Stimulated activated memory B cell treated with anti-CD40 and anti-IgM and Interleukin-4, amounts not matched to agents 10 μg/mL and 1 μg/mL and 100 μg/mL, for 72 hours (primary cell): ENCODE measurements around the gene PCDHGA1.
"Not testable (repeated sequence)": the region's sequence is repeated elsewhere in the genome, so short reads cannot be mapped to it uniquely, and the experiment has no call there.

Experiments
- ATAC-seq: fragments of 150-1000 bp; cut with Tn5 transposase; 2 replicates; pipeline ENCODE4 v1.10.0; 2021
- H3K27ac Mint-ChIP-seq: one replicate; pipeline ENCODE4 v1.8.0; 2022; ENCODE audit warnings: mild to moderate bottlenecking, mixed read lengths
- H3K27me3 Mint-ChIP-seq: one replicate; pipeline ENCODE4 v1.8.0; 2022; ENCODE audit warnings: mixed read lengths
- H3K36me3 Mint-ChIP-seq: one replicate; pipeline ENCODE4 v1.8.0; 2022; ENCODE audit warnings: mixed read lengths
- H3K4me1 Mint-ChIP-seq: one replicate; pipeline ENCODE4 v1.8.0; 2022; ENCODE audit warnings: mixed read lengths
- H3K4me3 Mint-ChIP-seq: one replicate; pipeline ENCODE4 v1.8.0; 2022; ENCODE audit warnings: mild to moderate bottlenecking, moderate library complexity, mixed read lengths
- H3K9me3 Mint-ChIP-seq: one replicate; pipeline ENCODE4 v1.8.0; 2022; ENCODE audit warnings: mixed read lengths

Gene PCDHGA1

GRCh38 chr5:141330299-141331080 is at the start of gene PCDHGA1:
PCDHGA1 (plus strand) TSS chr5:141330514.
- peak within 1 kb of the TSS; percentile 16 for H3K4me3 Mint-ChIP-seq
- no peaks in the 10 kb centered on the region for H3K36me3 Mint-ChIP-seq
- peaks cover 11% of the 10 kb centered on the region for H3K9me3 Mint-ChIP-seq
- ATAC-seq, result no peak
- H3K27ac Mint-ChIP-seq, result no peak within 1 kb of the TSS
- peaks cover 9% of the 10 kb centered on the region for H3K4me1 Mint-ChIP-seq
- H3K27me3 Mint-ChIP-seq, result peaks cover 68% of the 10 kb centered on the region

- H3K4me3 Mint-ChIP-seq, result no peak overlapping the region
- ATAC-seq, result no peak
- no peak overlapping the region for H3K27ac Mint-ChIP-seq
- peaks cover 73% of the 10 kb centered on the region for H3K36me3 Mint-ChIP-seq
- no peaks in the 10 kb centered on the region for H3K27me3 Mint-ChIP-seq
- H3K4me1 Mint-ChIP-seq, result peaks cover 5% of the 10 kb centered on the region
- H3K9me3 Mint-ChIP-seq, result peaks cover 35% of the 10 kb centered on the region
These were observed 31.9 kb upstream of the PCDHGA1 start for GRCh38 chr5:141298376-141298775.

GRCh38 chr5:141303756-141304155 is 26.6 kb upstream of the PCDHGA1 start, which contains the start of gene SLC25A2:
SLC25A2 (minus strand) TSS chr5:141304049; CDS start chr5:141303865, 184 bp downstream.
- peaks cover 67% of the 10 kb centered on the region for H3K36me3 Mint-ChIP-seq
- H3K4me3 Mint-ChIP-seq, result no peak within 1 kb of the TSS
- H3K9me3 Mint-ChIP-seq, result peaks cover 26% of the 10 kb centered on the region
- H3K27ac Mint-ChIP-seq, result no peak within 1 kb of the TSS
- no peak for ATAC-seq
- H3K27me3 Mint-ChIP-seq, result no peaks in the 10 kb centered on the region
- H3K4me1 Mint-ChIP-seq, result peaks cover 6% of the 10 kb centered on the region

GRCh38 chr5:141306630-141307029 is 23.7 kb upstream of the PCDHGA1 start:
- Mint-ChIP-seq H3K9me3 (peaks cover 24% of the 10 kb centered on the region), H3K27ac (no peak overlapping the region), H3K4me1 (peaks cover 6% of the 10 kb centered on the region), H3K36me3 (peaks cover 86% of the 10 kb centered on the region), H3K4me3 (no peak overlapping the region), H3K27me3 (no peaks in the 10 kb centered on the region)
- ATAC-seq, result no peak

- H3K27me3 Mint-ChIP-seq, result no peaks in the 10 kb centered on the region
- H3K9me3 Mint-ChIP-seq, result peaks cover 24% of the 10 kb centered on the region
- H3K4me1 Mint-ChIP-seq, result peaks cover 8% of the 10 kb centered on the region
- H3K4me3 Mint-ChIP-seq, result no peak overlapping the region
- peaks cover 89% of the 10 kb centered on the region for H3K36me3 Mint-ChIP-seq
- no peak overlapping the region for H3K27ac Mint-ChIP-seq
- ATAC-seq, result no peak
These were observed 16.6 kb upstream of the PCDHGA1 start for GRCh38 chr5:141313711-141314110.

- peaks cover 23% of the 10 kb centered on the region for H3K4me1 Mint-ChIP-seq
- H3K9me3 Mint-ChIP-seq, result peaks cover 24% of the 10 kb centered on the region
- not testable (repeated sequence) for ATAC-seq, H3K27me3 Mint-ChIP-seq, H3K4me3 Mint-ChIP-seq, H3K27ac Mint-ChIP-seq
- H3K36me3 Mint-ChIP-seq, result peaks cover 79% of the 10 kb centered on the region
These were observed 13.4 kb upstream of the PCDHGA1 start for GRCh38 chr5:141316963-141317362.

- peak overlapping the region; percentile 98 for H3K4me3 Mint-ChIP-seq
- H3K36me3 Mint-ChIP-seq, result peaks cover 56% of the 10 kb centered on the region
- peaks cover 26% of the 10 kb centered on the region for H3K9me3 Mint-ChIP-seq
These were observed 11.1 kb upstream of the PCDHGA1 start for GRCh38 chr5:141319202-141319601.

GRCh38 chr5:141319699-141320098 is 10.6 kb upstream of the PCDHGA1 start:
- H3K27ac Mint-ChIP-seq, result peak overlapping the region; percentile 100
- ATAC-seq, result no peak
- H3K4me3 Mint-ChIP-seq, result peak overlapping the region; percentile 98
- H3K4me1 Mint-ChIP-seq, result peaks cover 28% of the 10 kb centered on the region
- H3K27me3 Mint-ChIP-seq, result no peaks in the 10 kb centered on the region
- H3K9me3 Mint-ChIP-seq, result peaks cover 24% of the 10 kb centered on the region
- peaks cover 51% of the 10 kb centered on the region for H3K36me3 Mint-ChIP-seq

More at GRCh38 chr5:141319202-141319601, 11.1 kb upstream of the PCDHGA1 start:
- Mint-ChIP-seq H3K4me1 (peaks cover 28% of the 10 kb centered on the region), H3K27ac (peak overlapping the region; percentile 100), H3K27me3 (no peaks in the 10 kb centered on the region)
- ATAC-seq, result no peak

GRCh38 chr5:141320225-141321169 is 9.8 kb upstream of the PCDHGA1 start, which contains the start of gene TAF7:
TAF7 (minus strand) TSS chr5:141320784; CDS start chr5:141320044, 740 bp downstream.
- peaks cover 44% of the 10 kb centered on the region for H3K36me3 Mint-ChIP-seq
- no peaks in the 10 kb centered on the region for H3K27me3 Mint-ChIP-seq
- H3K4me1 Mint-ChIP-seq, result peaks cover 28% of the 10 kb centered on the region
- H3K27ac Mint-ChIP-seq, result peak within 1 kb of the TSS; percentile 100
- ATAC-seq, result peak; percentile 100
- peaks cover 19% of the 10 kb centered on the region for H3K9me3 Mint-ChIP-seq
- peak within 1 kb of the TSS; percentile 98 for H3K4me3 Mint-ChIP-seq

- no peak for ATAC-seq
- Mint-ChIP-seq H3K36me3 (peaks cover 29% of the 10 kb centered on the region), H3K27ac (no peak overlapping the region), H3K4me1 (peaks cover 36% of the 10 kb centered on the region), H3K27me3 (peaks cover 14% of the 10 kb centered on the region), H3K9me3 (peaks cover 15% of the 10 kb centered on the region), H3K4me3 (peak overlapping the region; percentile 31)
These were observed 8.1 kb upstream of the PCDHGA1 start for GRCh38 chr5:141322261-141322660.

- Mint-ChIP-seq H3K9me3 (peaks cover 6% of the 10 kb centered on the region), H3K4me3 (peak overlapping the region; percentile 84), H3K27me3 (peaks cover 30% of the 10 kb centered on the region), H3K4me1 (peaks cover 15% of the 10 kb centered on the region), H3K27ac (peak overlapping the region; percentile 74), H3K36me3 (no peaks in the 10 kb centered on the region)
- ATAC-seq, result peak; percentile 82
These were observed 4.0 kb upstream of the PCDHGA1 start for GRCh38 chr5:141326088-141326854.

GRCh38 chr5:141328231-141328630 is 2.1 kb upstream of the PCDHGA1 start:
- Mint-ChIP-seq H3K4me3 (no peak overlapping the region), H3K27ac (no peak overlapping the region), H3K27me3 (peaks cover 50% of the 10 kb centered on the region), H3K4me1 (peaks cover 9% of the 10 kb centered on the region), H3K9me3 (peaks cover 6% of the 10 kb centered on the region), H3K36me3 (no peaks in the 10 kb centered on the region)
- no peak for ATAC-seq

- H3K27me3 Mint-ChIP-seq, result peaks cover 72% of the 10 kb centered on the region
- not testable (repeated sequence) for ATAC-seq, H3K36me3 Mint-ChIP-seq, H3K4me1 Mint-ChIP-seq, H3K27ac Mint-ChIP-seq, H3K4me3 Mint-ChIP-seq
- H3K9me3 Mint-ChIP-seq, result peaks cover 20% of the 10 kb centered on the region
These were observed 2.3 kb downstream of the PCDHGA1 start for GRCh38 chr5:141332571-141332970.

GRCh38 chr5:141338538-141339306 is 8.4 kb downstream of the PCDHGA1 start, which contains the start of gene PCDHGA2:
PCDHGA2 (plus strand) TSS chr5:141338760.
- H3K36me3 Mint-ChIP-seq, result no peaks in the 10 kb centered on the region
- H3K4me3 Mint-ChIP-seq, result peak within 1 kb of the TSS; percentile 18
- no peaks in the 10 kb centered on the region for H3K4me1 Mint-ChIP-seq
- no peak within 1 kb of the TSS for H3K27ac Mint-ChIP-seq
- peaks cover 27% of the 10 kb centered on the region for H3K9me3 Mint-ChIP-seq
- no peak for ATAC-seq
- peaks cover 91% of the 10 kb centered on the region for H3K27me3 Mint-ChIP-seq
